ENCODE results near the gene XKRX. TPM values are rescaled to one million over a fixed set of nuclear protein-coding genes. Genes with fewer than 3 reads are reported as not detected.

The XKRX gene
- total and polyA plus RNA-seq, 2 donors from 2014 or later: 0.63 TPM; not detected in 1

DNA sequence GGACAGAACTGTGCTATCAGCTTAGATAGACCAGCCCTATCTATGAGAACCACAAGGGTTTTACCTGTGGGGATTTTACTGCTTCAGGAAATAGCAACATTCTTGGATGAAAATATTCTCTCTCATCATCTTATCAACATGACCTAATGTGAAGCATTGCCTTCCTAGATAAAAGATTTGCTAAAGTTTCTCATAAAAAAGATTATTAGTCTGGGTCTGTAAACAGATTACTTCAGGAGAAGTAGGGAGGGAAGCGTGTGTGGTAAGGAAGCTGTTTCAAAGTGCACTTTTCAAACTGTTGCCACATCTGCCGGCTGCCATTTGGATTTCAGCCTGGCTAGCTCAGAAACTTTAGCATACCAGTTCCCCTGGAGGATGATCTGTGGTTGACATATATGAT, 54.4 kb downstream of the XKRX start, which contains the start of gene NOX1:
Gene NOX1 (minus strand): TSS at position 35 of the 400 bp plus-strand sequence. CDS start 220 bp downstream, outside the sequence.
- H3K27me3 ChIP-seq (ENCODE audit: control insufficient read depth, insufficient read depth, low read length): no peaks in the 10 kb centered on the region
- intact Hi-C loops (cut with DNase I): no loop called here
- no peaks in the 10 kb centered on the region for H3K9me3 ChIP-seq (ENCODE audit: control insufficient read depth in 2 of 3, insufficient read depth in 1 of 3, low read length in 3 of 3)
- no peak for FAIRE-seq
- H3K4me3 ChIP-seq (ENCODE audit: low read length in 3 of 3): no peak within 1 kb of the TSS
- H3K36me3 ChIP-seq (ENCODE audit: control insufficient read depth in 2 of 3, insufficient read depth in 3 of 3, low read length in 3 of 3): no peaks in the 10 kb centered on the region
- TF ChIP-seq, protein P1, sequence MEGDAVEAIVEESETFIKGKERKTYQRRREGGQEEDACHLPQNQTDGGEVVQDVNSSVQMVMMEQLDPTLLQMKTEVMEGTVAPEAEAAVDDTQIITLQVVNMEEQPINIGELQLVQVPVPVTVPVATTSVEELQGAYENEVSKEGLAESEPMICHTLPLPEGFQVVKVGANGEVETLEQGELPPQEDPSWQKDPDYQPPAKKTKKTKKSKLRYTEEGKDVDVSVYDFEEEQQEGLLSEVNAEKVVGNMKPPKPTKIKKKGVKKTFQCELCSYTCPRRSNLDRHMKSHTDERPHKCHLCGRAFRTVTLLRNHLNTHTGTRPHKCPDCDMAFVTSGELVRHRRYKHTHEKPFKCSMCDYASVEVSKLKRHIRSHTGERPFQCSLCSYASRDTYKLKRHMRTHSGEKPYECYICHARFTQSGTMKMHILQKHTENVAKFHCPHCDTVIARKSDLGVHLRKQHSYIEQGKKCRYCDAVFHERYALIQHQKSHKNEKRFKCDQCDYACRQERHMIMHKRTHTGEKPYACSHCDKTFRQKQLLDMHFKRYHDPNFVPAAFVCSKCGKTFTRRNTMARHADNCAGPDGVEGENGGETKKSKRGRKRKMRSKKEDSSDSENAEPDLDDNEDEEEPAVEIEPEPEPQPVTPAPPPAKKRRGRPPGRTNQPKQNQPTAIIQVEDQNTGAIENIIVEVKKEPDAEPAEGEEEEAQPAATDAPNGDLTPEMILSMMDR (IDR thresholded peaks at IDR 0.05; ENCODE audit: borderline replicate concordance, extremely low read depth, insufficient read depth): no peak
- no peak for DNase-seq
- no peaks in the 10 kb centered on the region for H3K4me1 ChIP-seq (ENCODE audit: control insufficient read depth in 2 of 3, insufficient read depth in 2 of 3, low read depth in 1 of 3, low read length in 3 of 3)
- H3K9ac ChIP-seq (ENCODE audit: low read length in 3 of 3): no peak within 1 kb of the TSS
- H3K27ac ChIP-seq (ENCODE audit: low read depth in 2 of 2, low read length in 2 of 2): no peak within 1 kb of the TSS

DNA sequence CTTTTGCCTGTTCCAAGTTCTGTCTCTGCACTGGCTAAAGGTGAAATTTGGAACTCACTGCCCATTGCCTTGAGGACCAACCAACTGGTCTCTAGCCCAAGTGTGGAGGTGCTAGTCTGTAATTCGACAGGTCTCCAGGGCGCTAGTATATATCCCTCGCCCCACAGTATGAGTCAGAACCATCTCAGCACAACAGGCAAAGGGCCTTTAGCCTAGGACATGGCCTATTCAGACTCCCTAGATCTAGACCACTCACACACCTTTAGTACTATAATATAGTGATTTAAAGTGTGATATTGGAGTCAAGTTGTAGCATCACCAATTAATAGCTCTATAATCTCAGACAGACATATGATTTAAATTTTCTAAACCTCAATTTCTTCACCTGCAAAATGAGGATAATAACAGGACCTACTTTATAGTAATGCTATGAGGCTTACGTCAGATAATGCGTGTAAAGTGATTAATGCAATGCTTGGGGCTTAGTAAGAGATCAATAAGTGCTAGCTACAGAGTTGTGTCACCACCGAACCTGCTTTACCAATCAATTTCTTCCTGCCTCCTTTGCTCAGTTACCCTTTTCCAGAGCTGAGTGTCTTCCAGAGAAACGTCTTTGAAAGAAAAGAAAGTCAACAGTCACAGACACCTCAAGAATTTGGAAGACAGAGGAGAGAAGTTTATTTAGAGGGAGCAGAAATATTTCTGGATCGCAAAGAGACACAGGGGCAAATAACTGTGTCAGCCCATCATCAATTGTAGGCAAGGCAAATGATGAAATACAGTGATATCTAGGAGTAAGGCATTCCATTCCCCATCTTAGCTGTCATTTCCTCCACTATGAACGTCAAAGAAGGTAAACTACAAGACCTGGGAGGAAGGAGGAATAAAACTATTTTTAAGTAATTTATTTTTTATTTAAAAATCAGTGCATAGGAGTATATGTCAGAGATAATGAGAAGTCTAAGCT, 56.8 kb downstream of the XKRX start:
- DNase-seq: no peak
- H3K9me3 ChIP-seq (ENCODE audit: control insufficient read depth in 2 of 3, insufficient read depth in 1 of 3, low read length in 3 of 3): no peaks in the 10 kb centered on the region
- H3K4me1 ChIP-seq (ENCODE audit: control insufficient read depth in 2 of 3, insufficient read depth in 2 of 3, low read depth in 1 of 3, low read length in 3 of 3): no peaks in the 10 kb centered on the region
- no peaks in the 10 kb centered on the region for H3K27me3 ChIP-seq (ENCODE audit: control insufficient read depth, insufficient read depth, low read length)
- no peak overlapping the region for H3K27ac ChIP-seq (ENCODE audit: low read depth in 2 of 2, low read length in 2 of 2)
- H3K4me3 ChIP-seq (ENCODE audit: low read length in 3 of 3): no peak overlapping the region
- no peak for FAIRE-seq
- no peaks in the 10 kb centered on the region for H3K36me3 ChIP-seq (ENCODE audit: control insufficient read depth in 2 of 3, insufficient read depth in 3 of 3, low read length in 3 of 3)
- TF ChIP-seq, protein P1 (IDR thresholded peaks at IDR 0.05; ENCODE audit: borderline replicate concordance, extremely low read depth, insufficient read depth): no peak
- intact Hi-C loops (cut with DNase I): no loop called here
- H3K9ac ChIP-seq (ENCODE audit: low read length in 3 of 3): no peak overlapping the region

DNA sequence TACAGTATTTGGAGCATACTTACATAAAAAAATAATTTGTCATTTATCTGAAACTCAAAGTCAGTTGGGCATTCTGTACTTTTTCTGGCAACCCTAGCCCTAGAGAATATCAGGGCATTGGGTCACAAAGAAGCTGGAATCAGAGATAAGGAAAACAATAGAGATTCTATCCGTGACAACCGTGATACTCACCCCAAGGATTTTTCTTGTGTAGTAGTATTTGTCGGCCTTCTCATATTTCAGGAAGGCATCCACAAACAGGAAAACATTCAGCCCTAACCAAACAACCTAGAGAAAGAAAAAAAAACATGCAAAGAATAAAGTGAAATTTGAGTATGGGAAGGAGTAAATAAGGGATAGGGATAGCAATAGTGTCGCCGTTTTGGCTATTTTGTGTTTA, 58.2 kb downstream of the XKRX start:
- TF ChIP-seq, protein P1 (IDR thresholded peaks at IDR 0.05; ENCODE audit: borderline replicate concordance, extremely low read depth, insufficient read depth): no peak
- no peak overlapping the region for H3K27ac ChIP-seq (ENCODE audit: low read depth in 2 of 2, low read length in 2 of 2)
- FAIRE-seq (no peak), DNase-seq (peak in 1 of 5 donors; percentile 3)
- H3K9ac ChIP-seq (ENCODE audit: low read length in 3 of 3): no peak overlapping the region
- no peaks in the 10 kb centered on the region for H3K9me3 ChIP-seq (ENCODE audit: control insufficient read depth in 2 of 3, insufficient read depth in 1 of 3, low read length in 3 of 3)
- H3K36me3 ChIP-seq (ENCODE audit: control insufficient read depth in 2 of 3, insufficient read depth in 3 of 3, low read length in 3 of 3): no peaks in the 10 kb centered on the region
- H3K4me3 ChIP-seq (ENCODE audit: low read length in 3 of 3): no peak overlapping the region
- H3K4me1 ChIP-seq (ENCODE audit: control insufficient read depth in 2 of 3, insufficient read depth in 2 of 3, low read depth in 1 of 3, low read length in 3 of 3): no peaks in the 10 kb centered on the region
- no peaks in the 10 kb centered on the region for H3K27me3 ChIP-seq (ENCODE audit: control insufficient read depth, insufficient read depth, low read length)
- intact Hi-C loops (cut with DNase I): no loop called here

Measured in kidney (tissue), 14 donors.